D721Med (cell line): Measurements from ENCODE around the gene WDR26.

Experiments
- DNase-seq: peaks from one replicate; pipeline ENCODE4 v3.0.0; 2011; ENCODE audit warnings: low spot score; ENCODE audit not compliant: insufficient read length
- FAIRE-seq: peaks from 2 replicates; lab custom pipeline; 2011; peaks lifted over from hg19 to GRCh38; lab: Jason Lieb, UNC
- CTCF ChIP-seq: IDR thresholded peaks from 2 replicates; pipeline ENCODE4 v1.5.1; 2012; ENCODE audit warnings: mild to moderate bottlenecking, control low read depth; ENCODE audit not compliant: insufficient read depth; ENCODE audit errors: missing control alignments

The WDR26 gene

GRCh38 chr1:224407571-224408293 is 26.9 kb downstream of the WDR26 start:
- no peak for TF ChIP-seq CTCF
- DNase-seq (no peak), FAIRE-seq (no peak)

DNA sequence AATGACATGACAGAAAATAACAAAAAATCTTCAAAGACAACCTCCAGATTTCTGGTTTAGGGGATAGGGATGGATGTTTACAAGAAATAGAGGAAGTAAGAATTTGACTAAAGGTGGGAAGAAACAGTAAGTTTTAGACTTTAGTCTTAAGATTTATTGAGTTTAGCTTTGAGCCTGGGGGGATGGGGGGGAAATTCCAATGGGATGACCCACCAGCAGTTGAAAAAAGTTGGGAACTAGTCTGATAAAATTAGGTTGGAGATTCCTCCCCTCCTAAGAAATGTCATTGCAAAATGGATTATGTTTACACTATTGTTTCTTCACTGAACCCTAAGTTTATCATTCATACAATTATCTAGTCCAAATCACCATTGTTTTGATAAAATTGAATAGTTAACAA is 28.4 kb downstream of the WDR26 start:
- no peak for TF ChIP-seq CTCF
- DNase-seq (no peak), FAIRE-seq (no peak)

GRCh38 chr1:224405604-224405970 is 29.0 kb downstream of the WDR26 start:
- no peak for TF ChIP-seq CTCF
- no peak for DNase-seq
- FAIRE-seq = peak; percentile 67

DNA sequence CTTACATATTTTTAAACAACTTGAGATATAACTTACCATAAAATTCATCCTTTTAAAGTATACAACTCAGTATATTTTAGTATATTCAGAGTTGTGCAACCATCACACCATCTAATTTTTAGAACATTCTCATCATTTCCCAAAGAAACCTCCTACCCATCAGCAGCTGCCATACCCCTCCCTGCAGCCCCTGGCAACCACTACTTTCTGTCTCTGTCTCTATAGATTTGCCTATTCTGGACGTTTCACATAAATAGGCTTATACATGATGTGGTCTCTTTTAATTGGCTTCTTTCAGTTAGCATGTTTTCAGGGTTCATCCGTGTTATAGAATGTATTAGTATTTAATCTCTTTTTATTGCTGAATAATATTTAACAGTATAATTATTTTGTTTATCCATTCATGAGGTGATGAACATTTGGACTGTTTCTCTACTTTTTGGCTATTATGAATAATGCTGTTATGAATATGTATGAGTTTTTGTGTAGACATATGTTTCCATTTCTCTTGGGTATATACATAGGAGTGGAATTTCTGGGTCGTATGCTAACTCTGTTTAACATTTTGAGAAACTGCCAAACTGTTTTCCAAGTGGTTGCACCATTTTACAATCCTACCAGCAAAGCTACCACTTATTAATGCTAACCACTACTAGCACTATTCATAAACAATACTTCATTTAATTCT is 29.5 kb downstream of the WDR26 start:
- no peak for TF ChIP-seq CTCF
- no peak for DNase-seq
- FAIRE-seq = peak; percentile 90

GRCh38 chr1:224402472-224403036 is 32.0 kb downstream of the WDR26 start:
- no peak for TF ChIP-seq CTCF
- peak; percentile 84 for FAIRE-seq
- DNase-seq = no peak

DNA sequence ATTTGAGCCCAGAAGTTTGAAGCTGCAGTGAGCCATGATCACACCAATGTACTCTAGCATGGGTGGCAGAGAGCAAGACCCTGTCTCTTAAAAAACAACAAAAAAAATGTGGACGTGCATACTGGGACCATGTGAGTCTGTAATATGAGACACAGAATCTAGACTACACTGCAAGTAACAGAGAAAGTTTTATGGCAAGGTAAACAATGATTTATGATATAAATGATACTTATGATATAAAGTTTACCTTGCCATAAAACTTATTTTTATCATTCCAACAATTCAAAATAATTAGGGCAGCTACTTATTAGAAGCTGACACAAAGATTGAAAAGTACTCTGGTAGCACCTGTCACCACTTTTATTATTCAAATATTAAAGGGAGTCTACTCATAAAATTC is 34.7 kb downstream of the WDR26 start:
- FAIRE-seq = no peak
- no peak for TF ChIP-seq CTCF
- DNase-seq = no peak

DNA sequence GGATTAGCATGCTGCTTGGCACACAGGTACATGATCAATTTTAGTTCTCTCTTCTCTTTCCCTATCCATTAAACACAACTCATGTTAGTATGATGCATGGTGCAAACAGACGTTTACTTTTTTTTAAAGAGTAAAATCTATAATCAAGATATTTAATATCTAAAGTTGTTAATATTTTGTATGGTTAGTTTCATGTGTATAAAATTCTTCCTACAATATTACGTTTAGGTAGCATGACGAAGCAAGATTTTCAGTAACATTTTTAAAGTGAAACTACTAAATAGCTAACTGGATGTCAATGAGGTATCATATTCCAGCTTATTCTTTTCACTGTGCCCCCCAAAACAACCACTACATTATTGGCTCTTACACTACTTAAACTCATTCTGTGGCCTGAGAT is 41.3 kb downstream of the WDR26 start:
- FAIRE-seq (peak; percentile 67), DNase-seq (no peak)
- no peak for TF ChIP-seq CTCF
